Adrenal gland (tissue), 12 donors: ENCODE measurements around the gene DDI2. TPM values are rescaled to one million over a fixed set of nuclear protein-coding genes. Genes with fewer than 3 reads are reported as not detected.

ENCODE experiments used
- DNase-seq, 7 donors: peaks; one replicate each; pipeline ENCODE4 v3.0.0-alpha.2; 2019 to 2020
- H3K27ac ChIP-seq, 5 donors: fragments of 200-600 bp; sonication (generic) in 4 of 5; 1 replicate in 3 of 5; 2 replicates in 2 of 5; pipeline versions ENCODE4 v1.5.1 to v1.8.0; 2016 to 2020; ENCODE audit warnings: mild to moderate bottlenecking in 1 of 5
- H3K27me3 ChIP-seq: fragments of 200-600 bp; 2 replicates; pipeline ENCODE4 v1.8.0; 2021
- H3K36me3 ChIP-seq, 2 donors: fragments of 200-600 bp; replicated peaks in 1 of 2; 1 replicate in 1 of 2; 2 replicates in 1 of 2; pipeline versions ENCODE4 v1.5.1 to v1.8.0; 2018 to 2022
- H3K4me1 ChIP-seq, 2 donors: fragments of 200-600 bp; replicated peaks in 1 of 2; 1 replicate in 1 of 2; 2 replicates in 1 of 2; pipeline versions ENCODE4 v1.5.1 to v1.8.0; 2018 to 2021
- H3K4me3 ChIP-seq, 4 donors: fragments of 200-600 bp; sonication (generic) in 3 of 4; one replicate each; pipeline ENCODE4 v1.5.1; 2016 to 2018
- H3K9me3 ChIP-seq, 3 donors: fragments of 200-600 bp; sonication (generic) in 1 of 3; replicated peaks in 1 of 3; 1 replicate in 2 of 3; 2 replicates in 1 of 3; pipeline versions ENCODE4 v1.5.1 to v1.8.0; 2016 to 2021
- CTCF ChIP-seq, 6 experiments: fragments of 450-650 bp in 4 of 6; fragments of 200-600 bp in 2 of 6; sonication (generic) in 1 of 6; IDR thresholded peaks; 1 replicate in 5 of 6; 2 replicates in 1 of 6; pipeline versions ENCODE4 v1.5.1 to v1.8.0; 2016 to 2021; ENCODE audit warnings: antibody characterized with exemption in 6 of 6, mild to moderate bottlenecking in 2 of 6, moderate library complexity in 1 of 6
- POLR2A ChIP-seq, 2 donors: fragments of 450-650 bp; IDR thresholded peaks; one replicate each; pipeline ENCODE4 v1.6.1; 2017; ENCODE audit warnings: antibody characterized with exemption in 2 of 2, mild to moderate bottlenecking in 2 of 2, moderate library complexity in 1 of 2
- WGBS, 4 donors: extraction: QIAGEN DNeasy Blood & Tissue Kit in 2 of 4; methylation state at CpG; one replicate each; pipeline versions ENCODE4 v1.1.5 to v1.1.7; 2013 to 2017; 5-methylcytosine and 5-hydroxymethylcytosine counted together
- intact Hi-C, 2 donors: fragments of 100-400 bp; cut with DNase I; formaldehyde crosslinking; loops; one replicate each; pipeline versions ENCODE4 v1.14.1 to v1.15.0; 2022 to 2023
- polyA plus RNA-seq, 3 donors: library from polyadenylated mRNA; stranded (reverse); fragments of 200-250 nt in 2 of 3; fragments of 350-450 nt in 1 of 3; fragmentation: Illumina TruSeq in 1 of 3; extraction: RNeasy Lipid Tissue Mini Kit (QIAGEN cat#74804) in 1 of 3; gene quantifications; one replicate each; pipeline ENCODE4 v1.2.3, GENCODE V29; 2013 to 2014
- total RNA-seq, 9 donors: library from RNA; depleted of rRNA in 4 of 9; stranded (reverse); fragments of >200 nt in 4 of 9; fragments of 120-200 nt in 1 of 9; fragmentation: NEBNext Ultra II Directional in 1 of 9; extraction: Animal tissue kit (Norgen Biotek cat#: 25700) in 1 of 9; gene quantifications; one replicate each; pipeline versions ENCODE4 v1.1.0 to v1.2.4, GENCODE V29; 2013 to 2023
- donor health status: healthy with polysubstance abuse.
- donor health status: Bipolar disorder and iron deficiency.
- donor health status: DM: yes; HTN: yes; CAD: no.
- donor health status: DM: no; HTN: no; CAD: no.
- donor health status: DM: no; HTN: no; CAD: no.
- donor health status: DM: yes; HTN: yes; CAD: no.

DDI2 gene
- total and polyA plus RNA-seq, 12 donors = 5.3 to 46.3 (median 27.2) TPM

- no peak for TF ChIP-seq POLR2A (IDR thresholded peaks at IDR 0.05)
- intact Hi-C loops = no loop called here
- no peak overlapping the region for H3K27ac ChIP-seq
Observed at GRCh38 chr1:15660151-15660550, 42.9 kb downstream of the DDI2 start.

GRCh38 chr1:15662477-15662876 is 45.2 kb downstream of the DDI2 start:
- peak overlapping the region in 1 of 5 donors; percentile 0 for H3K27ac ChIP-seq
- intact Hi-C loops = no loop called here
- H3K9me3 ChIP-seq = no peaks in the 10 kb centered on the region
- WGBS, 4 donors = 22 to 45% (median 31%) methylated on average over 2 of the region's 2 CpGs
- no peak for DNase-seq
- TF ChIP-seq POLR2A (IDR thresholded peaks at IDR 0.05) (no peak), CTCF (IDR thresholded peaks at IDR 0.05) (no peak)
- H3K27me3 ChIP-seq = no peaks in the 10 kb centered on the region
- H3K4me3 ChIP-seq = no peak overlapping the region
- peaks cover 0 to 22% of the 10 kb centered on the region in 2 donors for H3K36me3 ChIP-seq
- peaks cover 0 to 10% of the 10 kb centered on the region in 2 donors for H3K4me1 ChIP-seq

More at GRCh38 chr1:15660151-15660550, 42.9 kb downstream of the DDI2 start:
- H3K4me1 ChIP-seq = peaks cover 0 to 14% of the 10 kb centered on the region in 2 donors
- peaks cover 0 to 37% of the 10 kb centered on the region in 2 donors for H3K36me3 ChIP-seq
- no peaks in the 10 kb centered on the region for H3K9me3 ChIP-seq
- no peaks in the 10 kb centered on the region for H3K27me3 ChIP-seq
- no peak overlapping the region for H3K4me3 ChIP-seq
- 78 to 89% (median 86%) methylated on average over 3 of the region's 3 CpGs for WGBS, 4 donors
- DNase-seq = no peak

- 94 to 98% (median 96%) methylated on average over 3 of the region's 3 CpGs for WGBS, 4 donors
- Histone ChIP-seq H3K27ac (no peak overlapping the region), H3K9me3 (no peaks in the 10 kb centered on the region), H3K4me1 (peaks cover 0 to 10% of the 10 kb centered on the region in 2 donors), H3K36me3 (peaks cover 0 to 21% of the 10 kb centered on the region in 2 donors), H3K4me3 (no peak overlapping the region), H3K27me3 (no peaks in the 10 kb centered on the region)
- DNase-seq = no peak
- TF ChIP-seq CTCF (IDR thresholded peaks at IDR 0.05) (no peak), POLR2A (IDR thresholded peaks at IDR 0.05) (no peak)
- intact Hi-C loops = no loop called here
Observed at GRCh38 chr1:15663925-15664324, 46.7 kb downstream of the DDI2 start.

- no peak overlapping the region for H3K4me3 ChIP-seq
- 87 to 93% (median 88%) methylated on average over 7 of the region's 7 CpGs for WGBS, 4 donors
- no peaks in the 10 kb centered on the region for H3K36me3 ChIP-seq
- H3K27me3 ChIP-seq = no peaks in the 10 kb centered on the region
- peaks cover 0 to 9% of the 10 kb centered on the region in 2 donors for H3K4me1 ChIP-seq
- H3K27ac ChIP-seq = no peak overlapping the region
- intact Hi-C loops = no loop called here
- no peaks in the 10 kb centered on the region for H3K9me3 ChIP-seq
- no peak for DNase-seq
- TF ChIP-seq POLR2A (IDR thresholded peaks at IDR 0.05) = no peak
- no peak for TF ChIP-seq CTCF (IDR thresholded peaks at IDR 0.05)
Observed at GRCh38 chr1:15667362-15667761, 50.1 kb downstream of the DDI2 start.

- Histone ChIP-seq H3K36me3 (no peaks in the 10 kb centered on the region), H3K27me3 (no peaks in the 10 kb centered on the region), H3K9me3 (no peaks in the 10 kb centered on the region), H3K4me1 (peaks cover 0 to under 1% of the 10 kb centered on the region in 2 donors), H3K27ac (no peak overlapping the region), H3K4me3 (no peak overlapping the region)
- DNase-seq = peak in 1 of 7 donors; percentile 10
- TF ChIP-seq CTCF (IDR thresholded peaks at IDR 0.05) = no peak
- no peak for TF ChIP-seq POLR2A (IDR thresholded peaks at IDR 0.05)
- intact Hi-C loops = no loop called here
- WGBS, 4 donors = 75 to 89% (median 80%) methylated on average over 5 of the region's 5 CpGs
Observed at GRCh38 chr1:15668089-15668754, 51.0 kb downstream of the DDI2 start.
